Stimulated activated CD4-positive, alpha-beta T cell treated with anti-CD3 and anti-CD28 coated beads, TNF-alpha, amount 100 ng/mL, for 24 hours (primary cell): ENCODE results near the gene CTCFL.
"Not testable (repeated sequence)": the region's sequence is repeated elsewhere in the genome, so short reads cannot be mapped to it uniquely, and the experiment has no call there.

Experiments used
- DNase-seq, 3 experiments: peaks; one replicate each; pipeline ENCODE4 v3.0.0-alpha.2; 2020; ENCODE audit warnings: low read depth in 3 of 3

CTCFL gene

GRCh38 chr20:57507477-57507876 is 17.5 kb downstream of the CTCFL start:
- no peak for DNase-seq

GRCh38 chr20:57505979-57506378 is 19.0 kb downstream of the CTCFL start:
- no peak for DNase-seq

GRCh38 chr20:57504411-57504810 is 20.5 kb downstream of the CTCFL start:
- no peak for DNase-seq

- DNase-seq = no peak
Measured at GRCh38 chr20:57503035-57503658, 21.8 kb downstream of the CTCFL start.

GRCh38 chr20:57502336-57502700 is 22.6 kb downstream of the CTCFL start:
- no peak for DNase-seq

GRCh38 chr20:57501461-57502335 is 23.2 kb downstream of the CTCFL start:
- no peak for DNase-seq

- DNase-seq = no peak
Measured at GRCh38 chr20:57500962-57501361, 24.0 kb downstream of the CTCFL start.

GRCh38 chr20:57500235-57500634 is 24.7 kb downstream of the CTCFL start:
- no peak for DNase-seq

- DNase-seq = no peak
Measured at GRCh38 chr20:57499676-57500075, 25.3 kb downstream of the CTCFL start.

- DNase-seq = peak in 1 of 3 experiments; percentile 31
Measured at GRCh38 chr20:57498425-57499400, 26.2 kb downstream of the CTCFL start.

GRCh38 chr20:57496592-57496991 is 28.3 kb downstream of the CTCFL start:
- no peak for DNase-seq

- no peak for DNase-seq
Measured at GRCh38 chr20:57495978-57496377, 29.0 kb downstream of the CTCFL start.

GRCh38 chr20:57493091-57493615 is 31.8 kb downstream of the CTCFL start:
- no peak for DNase-seq

GRCh38 chr20:57491373-57491772 is 33.6 kb downstream of the CTCFL start:
- no peak for DNase-seq

GRCh38 chr20:57488277-57488676 is 36.7 kb downstream of the CTCFL start:
- DNase-seq = not testable (repeated sequence)

- no peak for DNase-seq
Measured at GRCh38 chr20:57485770-57486169, 39.2 kb downstream of the CTCFL start.

GRCh38 chr20:57484772-57485171 is 40.2 kb downstream of the CTCFL start:
- no peak for DNase-seq

GRCh38 chr20:57483287-57484050 is 41.5 kb downstream of the CTCFL start:
- no peak for DNase-seq

GRCh38 chr20:57482796-57483195 is 42.1 kb downstream of the CTCFL start:
- no peak for DNase-seq

- no peak for DNase-seq
Measured at GRCh38 chr20:57482148-57482547, 42.8 kb downstream of the CTCFL start.

- DNase-seq = no peak
Measured at GRCh38 chr20:57481281-57481711, 43.6 kb downstream of the CTCFL start.
